Measurements from ENCODE around the gene IKBKE.

DNA sequence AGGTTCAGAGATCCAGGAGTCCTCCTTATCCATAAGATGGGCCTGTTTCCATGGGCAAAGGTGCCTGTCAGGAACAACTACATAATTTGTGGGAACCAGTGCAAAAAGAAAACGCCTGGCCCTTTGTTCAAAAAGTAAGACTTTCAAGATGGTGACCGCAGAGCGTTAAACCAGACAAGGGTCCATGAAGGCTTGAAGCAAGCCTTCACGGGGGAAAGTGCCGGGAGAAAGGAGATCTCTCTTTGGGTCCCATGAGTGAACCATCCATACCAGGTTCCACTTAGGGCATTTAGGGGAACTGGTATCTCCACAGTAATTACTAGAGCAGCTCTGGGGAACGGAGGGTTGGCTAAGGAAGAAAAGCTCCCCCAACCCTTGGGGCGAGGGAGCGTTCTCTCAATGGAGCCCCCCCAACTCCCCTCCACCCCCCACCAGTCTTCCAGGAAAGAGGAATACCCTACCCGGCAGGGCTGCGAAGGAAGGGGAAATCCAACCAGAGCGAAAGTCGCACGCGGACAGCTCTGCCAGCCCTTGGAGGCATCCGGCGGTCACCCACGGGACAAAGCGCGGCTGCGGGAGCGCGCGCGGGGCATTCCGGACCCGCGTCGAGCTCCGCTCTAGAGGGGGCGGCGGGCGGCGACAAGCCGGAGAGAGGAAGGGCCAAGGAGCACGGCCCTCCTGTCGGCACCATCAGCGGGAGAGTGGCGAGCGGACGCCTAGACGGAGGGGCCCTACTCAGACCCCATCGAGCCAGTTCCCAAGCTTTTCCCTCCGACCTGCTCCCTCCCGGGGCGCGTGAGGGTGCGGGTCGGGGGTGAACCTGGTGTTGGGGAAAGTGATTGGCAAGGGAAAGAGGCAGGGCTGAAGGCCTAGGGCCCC, 36.4 kb downstream of the IKBKE start:
- TF ChIP-seq POLR2A (IDR thresholded peaks at IDR 0.05; ENCODE audit: low read depth, low read length) (no peak), POLR2AphosphoS5 (IDR thresholded peaks at IDR 0.05; ENCODE audit: low read depth, low read length) (no peak), PAX5 (IDR thresholded peaks at IDR 0.05; ENCODE audit: insufficient read depth, low read length, severe bottlenecking) (no peak), TAF1 (IDR thresholded peaks at IDR 0.05; ENCODE audit: low read depth, low read length) (no peak)
